PC-3 (cell line): ENCODE results near the gene ATP1B4. TPM values are rescaled to one million over a fixed set of nuclear protein-coding genes. Genes with fewer than 3 reads are reported as not detected.

Source experiments
- ATAC-seq: fragments of 200-7000 bp; cut with Tn5 transposase; 2 replicates; pipeline ENCODE4 v1.9.1; 2020; ENCODE audit warnings: mild to moderate bottlenecking, moderate library complexity
- BruUV-seq: library from RNA; stranded (reverse); fragments of 400-500 nt; replicated peaks from 2 replicates; lab custom pipeline; 2021; lab: Mats Ljungman, UMichigan
- CTCF ChIA-PET: fragments of 300-600 bp; sonication (Branson Sonifier 250); formaldehyde crosslinking; loops from one replicate; lab custom pipeline; 2022; ENCODE audit warnings: antibody characterized with exemption; lab: Charles Lee
- POLR2A ChIA-PET: fragments of 300-600 bp; sonication (Branson Sonifier 250); formaldehyde crosslinking; loops from one replicate; lab custom pipeline; 2022; ENCODE audit warnings: antibody characterized with exemption; ENCODE audit not compliant: unreplicated experiment; lab: Charles Lee
- DNase-seq: peaks from one replicate; pipeline ENCODE4 v3.0.0-alpha.2; 2015
- H2AFZ ChIP-seq: fragments of 300-600 bp; sonication (generic); 2 replicates; pipeline ENCODE4 v1.6.0; 2016; ENCODE audit warnings: antibody characterized with exemption, low read length
- H3F3A ChIP-seq: fragments of 300-600 bp; sonication (generic); one replicate; pipeline ENCODE4 v1.6.0; 2017; ENCODE audit warnings: antibody characterized with exemption, low read length, control low read depth, mild to moderate bottlenecking; ENCODE audit not compliant: unreplicated experiment
- H3K27ac ChIP-seq: fragments of 300-600 bp; sonication (generic); 2 replicates; pipeline ENCODE4 v1.5.1; 2016; ENCODE audit warnings: mild to moderate bottlenecking, low read length
- H3K27me3 ChIP-seq: fragments of 300-600 bp; sonication (generic); 2 replicates; pipeline ENCODE4 v1.6.1; 2016; ENCODE audit warnings: low read length, mixed read lengths
- H3K36me3 ChIP-seq: fragments of 300-600 bp; sonication (generic); 2 replicates; pipeline ENCODE4 v1.6.1; 2016; ENCODE audit warnings: low read depth, mixed run types, low read length, mixed read lengths
- H3K4me1 ChIP-seq: fragments of 300-600 bp; sonication (generic); 2 replicates; pipeline ENCODE4 v1.5.1; 2016; ENCODE audit warnings: low read length; ENCODE audit not compliant: insufficient read depth
- H3K4me2 ChIP-seq: fragments of 300-600 bp; sonication (generic); 2 replicates; pipeline ENCODE4 v1.6.0; 2016; ENCODE audit warnings: low read length
- H3K4me3 ChIP-seq: fragments of 300-600 bp; sonication (generic); 2 replicates; pipeline ENCODE4 v1.5.1; 2016; ENCODE audit warnings: mild to moderate bottlenecking, low read length, mixed read lengths
- H3K79me2 ChIP-seq: fragments of 300-600 bp; sonication (generic); 2 replicates; pipeline ENCODE4 v1.6.1; 2017; ENCODE audit warnings: low read length, mixed read lengths
- H3K9ac ChIP-seq: fragments of 300-600 bp; sonication (generic); 2 replicates; pipeline ENCODE4 v1.6.0; 2016; ENCODE audit warnings: mild to moderate bottlenecking, low read length
- H3K9me2 ChIP-seq: fragments of 300-600 bp; sonication (generic); replicated peaks from 2 replicates; pipeline ENCODE4 v1.6.1; 2016; ENCODE audit warnings: mixed run types, low read length, mixed read lengths
- H3K9me3 ChIP-seq: fragments of 300-600 bp; sonication (generic); 2 replicates; pipeline ENCODE4 v1.6.1; 2016; ENCODE audit warnings: low read length, mixed read lengths
- H4K20me1 ChIP-seq: fragments of 300-600 bp; sonication (generic); 2 replicates; pipeline ENCODE4 v1.6.1; 2016; ENCODE audit warnings: low read length, mixed read lengths
- CTCF ChIP-seq: fragments of 300-600 bp; sonication (generic); conservative IDR thresholded peaks from 2 replicates; pipeline ENCODE4 v1.5.1; 2017; ENCODE audit warnings: antibody characterized with exemption, low read depth, mild to moderate bottlenecking, low read length
- EZH2 ChIP-seq: fragments of 300-600 bp; sonication (generic); IDR thresholded peaks from one replicate; pipeline ENCODE4 v1.6.1; 2017; ENCODE audit warnings: antibody characterized with exemption, mild to moderate bottlenecking, low read length; ENCODE audit not compliant: unreplicated experiment
- EZH2phosphoT487 ChIP-seq: fragments of 300-600 bp; sonication (generic); IDR thresholded peaks from 2 replicates; pipeline ENCODE4 v1.6.1; 2018; ENCODE audit warnings: mild to moderate bottlenecking, antibody characterized with exemption, low read length, borderline replicate concordance
- intact Hi-C: fragments of 100-400 bp; cut with micrococcal nuclease; formaldehyde crosslinking; loops from 2 replicates; pipeline ENCODE4 v1.9.0; 2023
- total RNA-seq: library from RNA; depleted of rRNA; stranded (reverse); fragments of >200 nt; gene quantifications from 2 replicates; pipeline ENCODE4 v1.2.3, GENCODE V29; 2014

ATP1B4 gene
- total RNA-seq, 1 experiment from 2014 or later, result not detected

GRCh38 chrX:120356084-120356483 is 5.8 kb upstream of the ATP1B4 start:
- POLR2A ChIA-PET, result no interaction called here
- intact Hi-C loops, result no loop called here

GRCh38 chrX:120357186-120357585 is 4.7 kb upstream of the ATP1B4 start:
- CTCF ChIA-PET, result no interaction called here
- ATAC-seq, result no peak
- Histone ChIP-seq H3K4me1 (no peaks in the 10 kb centered on the region), H3K36me3 (no peaks in the 10 kb centered on the region), H3K4me3 (no peak overlapping the region), H3K27me3 (peaks cover 11% of the 10 kb centered on the region; the same call in 1 of the 2 replicates), H3K9me2 (no peaks in the 10 kb centered on the region), H3K4me2 (no peak overlapping the region), H2AFZ (no peak overlapping the region), H4K20me1 (no peaks in the 10 kb centered on the region), H3K27ac (no peak overlapping the region), H3K9me3 (no peaks in the 10 kb centered on the region), H3K9ac (no peak overlapping the region), H3F3A (no peaks in the 10 kb centered on the region), H3K79me2 (no peaks in the 10 kb centered on the region)
- intact Hi-C loops, result no loop called here
- BruUV-seq, result no TSS peak
- no peak for DNase-seq
- POLR2A ChIA-PET, result no interaction called here
- TF ChIP-seq CTCF (no peak), EZH2 (no peak), EZH2phosphoT487 (no peak)

More at GRCh38 chrX:120356084-120356483, 5.8 kb upstream of the ATP1B4 start:
- H3K4me2 ChIP-seq, result no peak overlapping the region
- CTCF ChIA-PET, result no interaction called here
- H3K9me2 ChIP-seq, result no peaks in the 10 kb centered on the region
- H3K36me3 ChIP-seq, result no peaks in the 10 kb centered on the region
- BruUV-seq, result no TSS peak
- no peak overlapping the region for H3K4me3 ChIP-seq
- H3K9ac ChIP-seq, result no peak overlapping the region
- no peaks in the 10 kb centered on the region for H3K79me2 ChIP-seq
- H3K27me3 ChIP-seq, result peaks cover 11% of the 10 kb centered on the region; the same call in 1 of the 2 replicates
- H4K20me1 ChIP-seq, result no peaks in the 10 kb centered on the region
- no peaks in the 10 kb centered on the region for H3K9me3 ChIP-seq
- TF ChIP-seq EZH2 (no peak), EZH2phosphoT487 (no peak), CTCF (no peak)
- DNase-seq, result no peak
- H2AFZ ChIP-seq, result no peak overlapping the region
- no peaks in the 10 kb centered on the region for H3F3A ChIP-seq
- no peak for ATAC-seq
- H3K4me1 ChIP-seq, result no peaks in the 10 kb centered on the region
- H3K27ac ChIP-seq, result no peak overlapping the region

GRCh38 chrX:120358737-120359456 is 3.0 kb upstream of the ATP1B4 start:
- DNase-seq (peak; percentile 38), ATAC-seq (peak; percentile 66)
- H3K27me3 ChIP-seq, result peaks cover 11% of the 10 kb centered on the region; the same call in 1 of the 2 replicates
- TF ChIP-seq CTCF (no peak), EZH2phosphoT487 (no peak), EZH2 (no peak)
- H3K4me1 ChIP-seq, result no peaks in the 10 kb centered on the region
- ChIA-PET CTCF (no interaction called here), POLR2A (no interaction called here)
- H3K9me2 ChIP-seq, result no peaks in the 10 kb centered on the region
- no TSS peak for BruUV-seq
- H3K36me3 ChIP-seq, result no peaks in the 10 kb centered on the region
- H3K4me3 ChIP-seq, result no peak overlapping the region
- no peak overlapping the region for H2AFZ ChIP-seq
- no peak overlapping the region for H3K9ac ChIP-seq
- H4K20me1 ChIP-seq, result no peaks in the 10 kb centered on the region
- no peak overlapping the region for H3K27ac ChIP-seq
- intact Hi-C loops, result no loop called here
- H3K79me2 ChIP-seq, result no peaks in the 10 kb centered on the region
- no peaks in the 10 kb centered on the region for H3F3A ChIP-seq
- H3K9me3 ChIP-seq, result no peaks in the 10 kb centered on the region
- H3K4me2 ChIP-seq, result no peak overlapping the region
